ENCODE measurements around the gene PPM1D.
A peak's percentile ranks its signal among the peaks of the same experiment; 100 is the strongest.
"Not testable (repeated sequence)": the region's sequence is repeated elsewhere in the genome, so short reads cannot be mapped to it uniquely, and the experiment has no call there.

Gene PPM1D

DNA sequence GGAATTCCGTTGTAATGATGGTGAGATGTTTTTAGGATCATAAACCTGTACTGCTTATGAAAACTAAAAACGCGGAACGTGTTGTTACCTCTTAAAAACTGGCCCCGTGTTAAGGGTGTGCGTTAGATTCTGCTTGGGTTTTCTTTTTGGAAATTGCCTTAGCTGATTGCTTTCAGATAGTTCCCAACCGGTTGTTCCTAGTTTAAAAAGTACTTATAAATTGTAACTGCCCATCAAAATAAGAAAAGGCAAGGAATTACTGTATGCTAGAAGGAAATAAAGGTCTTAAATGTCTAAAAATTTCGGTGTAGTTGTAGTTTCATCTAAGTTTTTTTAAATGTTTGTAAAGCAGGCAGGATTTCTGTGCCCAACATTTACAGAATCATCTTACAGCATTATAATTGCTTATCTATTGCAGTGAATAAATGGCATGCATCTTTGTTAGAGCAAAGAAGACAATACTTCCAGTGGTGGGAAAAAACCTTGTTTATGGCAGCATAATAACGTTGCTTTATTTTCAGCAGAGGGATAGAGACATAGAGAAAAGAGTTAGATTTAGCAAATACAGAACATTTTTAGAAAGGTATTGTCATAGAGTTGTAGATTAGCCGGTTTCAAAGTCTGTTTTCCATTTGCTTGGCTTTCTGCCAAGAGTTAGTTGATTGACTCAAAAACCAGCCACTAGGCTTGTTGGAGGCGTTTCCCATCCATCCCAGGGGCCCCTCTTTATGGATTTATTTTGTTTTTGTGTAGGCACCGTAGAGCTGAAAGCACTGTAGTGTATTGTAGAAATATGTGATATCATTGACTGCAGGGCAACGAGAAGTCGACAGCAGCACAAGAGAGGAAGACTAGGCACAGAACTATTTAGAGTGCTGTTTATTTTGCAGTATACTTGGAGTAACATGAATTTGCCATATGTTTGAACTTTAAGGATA is 1.7 kb downstream of the PPM1D start:
- H3K27me3 ChIP-seq (ENCODE audit: insufficient read depth, poor library complexity, severe bottlenecking): no peaks in the 10 kb centered on the region
- DNase-seq (ENCODE audit: low read depth in 1 of 2, low spot score in 1 of 2): peak; percentile 45 to 50
- TF ChIP-seq POLR2AphosphoS5 (IDR thresholded peaks at IDR 0.05; ENCODE audit: low read depth) (no peak), SPI1 (IDR thresholded peaks at IDR 0.05; ENCODE audit: borderline replicate concordance, low read depth) (no peak), GABPA (IDR thresholded peaks at IDR 0.05; ENCODE audit: low read depth) (no peak)
- TF ChIP-seq, protein P1, sequence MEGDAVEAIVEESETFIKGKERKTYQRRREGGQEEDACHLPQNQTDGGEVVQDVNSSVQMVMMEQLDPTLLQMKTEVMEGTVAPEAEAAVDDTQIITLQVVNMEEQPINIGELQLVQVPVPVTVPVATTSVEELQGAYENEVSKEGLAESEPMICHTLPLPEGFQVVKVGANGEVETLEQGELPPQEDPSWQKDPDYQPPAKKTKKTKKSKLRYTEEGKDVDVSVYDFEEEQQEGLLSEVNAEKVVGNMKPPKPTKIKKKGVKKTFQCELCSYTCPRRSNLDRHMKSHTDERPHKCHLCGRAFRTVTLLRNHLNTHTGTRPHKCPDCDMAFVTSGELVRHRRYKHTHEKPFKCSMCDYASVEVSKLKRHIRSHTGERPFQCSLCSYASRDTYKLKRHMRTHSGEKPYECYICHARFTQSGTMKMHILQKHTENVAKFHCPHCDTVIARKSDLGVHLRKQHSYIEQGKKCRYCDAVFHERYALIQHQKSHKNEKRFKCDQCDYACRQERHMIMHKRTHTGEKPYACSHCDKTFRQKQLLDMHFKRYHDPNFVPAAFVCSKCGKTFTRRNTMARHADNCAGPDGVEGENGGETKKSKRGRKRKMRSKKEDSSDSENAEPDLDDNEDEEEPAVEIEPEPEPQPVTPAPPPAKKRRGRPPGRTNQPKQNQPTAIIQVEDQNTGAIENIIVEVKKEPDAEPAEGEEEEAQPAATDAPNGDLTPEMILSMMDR (IDR thresholded peaks at IDR 0.05; ENCODE audit: insufficient read depth, low read length): no peak
- TF ChIP-seq, protein P2, sequence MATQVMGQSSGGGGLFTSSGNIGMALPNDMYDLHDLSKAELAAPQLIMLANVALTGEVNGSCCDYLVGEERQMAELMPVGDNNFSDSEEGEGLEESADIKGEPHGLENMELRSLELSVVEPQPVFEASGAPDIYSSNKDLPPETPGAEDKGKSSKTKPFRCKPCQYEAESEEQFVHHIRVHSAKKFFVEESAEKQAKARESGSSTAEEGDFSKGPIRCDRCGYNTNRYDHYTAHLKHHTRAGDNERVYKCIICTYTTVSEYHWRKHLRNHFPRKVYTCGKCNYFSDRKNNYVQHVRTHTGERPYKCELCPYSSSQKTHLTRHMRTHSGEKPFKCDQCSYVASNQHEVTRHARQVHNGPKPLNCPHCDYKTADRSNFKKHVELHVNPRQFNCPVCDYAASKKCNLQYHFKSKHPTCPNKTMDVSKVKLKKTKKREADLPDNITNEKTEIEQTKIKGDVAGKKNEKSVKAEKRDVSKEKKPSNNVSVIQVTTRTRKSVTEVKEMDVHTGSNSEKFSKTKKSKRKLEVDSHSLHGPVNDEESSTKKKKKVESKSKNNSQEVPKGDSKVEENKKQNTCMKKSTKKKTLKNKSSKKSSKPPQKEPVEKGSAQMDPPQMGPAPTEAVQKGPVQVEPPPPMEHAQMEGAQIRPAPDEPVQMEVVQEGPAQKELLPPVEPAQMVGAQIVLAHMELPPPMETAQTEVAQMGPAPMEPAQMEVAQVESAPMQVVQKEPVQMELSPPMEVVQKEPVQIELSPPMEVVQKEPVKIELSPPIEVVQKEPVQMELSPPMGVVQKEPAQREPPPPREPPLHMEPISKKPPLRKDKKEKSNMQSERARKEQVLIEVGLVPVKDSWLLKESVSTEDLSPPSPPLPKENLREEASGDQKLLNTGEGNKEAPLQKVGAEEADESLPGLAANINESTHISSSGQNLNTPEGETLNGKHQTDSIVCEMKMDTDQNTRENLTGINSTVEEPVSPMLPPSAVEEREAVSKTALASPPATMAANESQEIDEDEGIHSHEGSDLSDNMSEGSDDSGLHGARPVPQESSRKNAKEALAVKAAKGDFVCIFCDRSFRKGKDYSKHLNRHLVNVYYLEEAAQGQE (IDR thresholded peaks at IDR 0.05; ENCODE audit: insufficient replicate concordance, low read depth): no peak
- H3K4me3 ChIP-seq (replicated peaks; ENCODE audit: insufficient read depth, low read length): peak overlapping the region; percentile 92
- peak overlapping the region; percentile 6; the same call in 1 of the 2 replicates for H3K27ac ChIP-seq (replicated peaks)

DNA sequence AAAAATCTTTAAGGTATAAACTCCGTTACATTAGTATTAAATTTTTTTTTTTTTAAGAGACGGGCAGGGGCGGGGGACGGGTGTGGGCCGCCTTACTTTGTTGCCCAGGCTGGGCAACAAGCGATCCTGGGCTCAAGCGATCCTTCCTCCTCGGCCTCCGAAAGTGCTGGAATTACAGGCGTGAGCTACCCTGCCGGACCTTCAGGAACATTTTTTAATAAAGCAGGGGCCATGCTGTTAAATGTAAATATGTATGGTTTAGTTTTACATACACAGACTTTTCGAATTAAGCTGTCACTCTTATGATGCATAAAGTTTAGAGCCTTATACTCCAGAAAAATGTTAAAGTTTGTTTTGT is 2.4 kb downstream of the PPM1D start:
- TF ChIP-seq SPI1 (IDR thresholded peaks at IDR 0.05; ENCODE audit: borderline replicate concordance, low read depth) (no peak), GABPA (IDR thresholded peaks at IDR 0.05; ENCODE audit: low read depth) (no peak), POLR2AphosphoS5 (IDR thresholded peaks at IDR 0.05; ENCODE audit: low read depth) (no peak)
- TF ChIP-seq, protein P1 (IDR thresholded peaks at IDR 0.05; ENCODE audit: insufficient read depth, low read length): no peak
- TF ChIP-seq, protein P2 (IDR thresholded peaks at IDR 0.05; ENCODE audit: insufficient replicate concordance, low read depth): no peak
- no peak for DNase-seq (ENCODE audit: low read depth in 1 of 2, low spot score in 1 of 2)
- Histone ChIP-seq H3K27ac (replicated peaks) (no peak overlapping the region), H3K4me3 (replicated peaks; ENCODE audit: insufficient read depth, low read length) (peak overlapping the region; percentile 92), H3K27me3 (ENCODE audit: insufficient read depth, poor library complexity, severe bottlenecking) (no peaks in the 10 kb centered on the region)

DNA sequence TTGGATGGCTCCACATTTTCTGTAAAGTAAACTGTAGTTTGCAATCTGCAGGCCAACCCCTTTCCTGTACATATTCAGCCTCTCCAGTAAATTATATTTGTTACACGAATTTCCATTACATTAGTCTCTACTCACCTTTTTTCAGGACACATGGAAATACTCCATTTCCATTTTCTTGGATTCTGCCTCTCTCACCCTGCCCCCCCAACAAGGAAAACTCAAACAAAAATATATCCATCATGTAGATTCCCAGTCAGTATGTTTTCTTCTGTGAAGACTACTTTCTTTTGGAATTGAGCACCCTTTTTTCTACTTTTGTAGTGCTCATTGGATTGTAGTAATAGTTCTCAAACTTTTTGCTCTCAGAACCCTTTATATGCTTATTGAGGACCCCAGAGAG is 2.9 kb downstream of the PPM1D start:
- TF ChIP-seq SPI1 (IDR thresholded peaks at IDR 0.05; ENCODE audit: borderline replicate concordance, low read depth) (no peak), POLR2AphosphoS5 (IDR thresholded peaks at IDR 0.05; ENCODE audit: low read depth) (no peak), GABPA (IDR thresholded peaks at IDR 0.05; ENCODE audit: low read depth) (no peak)
- TF ChIP-seq, protein P2 (IDR thresholded peaks at IDR 0.05; ENCODE audit: insufficient replicate concordance, low read depth): no peak
- TF ChIP-seq, protein P1 (IDR thresholded peaks at IDR 0.05; ENCODE audit: insufficient read depth, low read length): no peak
- Histone ChIP-seq H3K27me3 (ENCODE audit: insufficient read depth, poor library complexity, severe bottlenecking) (no peaks in the 10 kb centered on the region), H3K4me3 (replicated peaks; ENCODE audit: insufficient read depth, low read length) (peak overlapping the region; percentile 92), H3K27ac (replicated peaks) (no peak overlapping the region)
- DNase-seq (ENCODE audit: low read depth in 1 of 2, low spot score in 1 of 2): no peak

DNA sequence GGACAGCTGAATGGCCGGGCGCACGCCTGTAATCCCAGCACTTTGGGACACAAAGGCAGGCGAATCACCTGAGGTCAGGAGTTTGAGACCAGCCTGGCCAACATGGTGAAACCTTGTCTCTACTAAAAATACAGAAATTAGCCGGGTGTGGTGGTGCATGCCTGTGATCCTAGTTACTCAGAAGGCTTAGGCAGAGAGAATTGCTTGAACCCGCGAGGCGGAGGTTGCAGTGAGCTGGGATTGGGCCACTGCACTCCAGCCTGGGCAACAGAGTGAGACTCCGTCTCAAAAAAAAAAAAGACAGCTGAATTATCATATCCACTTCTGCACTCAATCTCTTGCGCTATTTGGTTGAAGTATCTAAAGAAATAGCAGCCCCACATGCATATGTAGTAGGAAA is 3.5 kb downstream of the PPM1D start:
- not testable (repeated sequence) for DNase-seq (ENCODE audit: low read depth in 1 of 2, low spot score in 1 of 2); H3K27ac ChIP-seq (replicated peaks); H3K27me3 ChIP-seq (ENCODE audit: insufficient read depth, poor library complexity, severe bottlenecking); H3K4me3 ChIP-seq (replicated peaks; ENCODE audit: insufficient read depth, low read length)
